Cardiac muscle cell (in vitro differentiated cells and primary cell): ENCODE results near the gene DCDC2B. TPM values are rescaled to one million over a fixed set of nuclear protein-coding genes. Genes with fewer than 3 reads are reported as not detected.
A peak's percentile ranks its signal among the peaks of the same experiment; 100 is the strongest.

Source experiments
- DNase-seq, 2 donors: peaks; one replicate each; pipeline versions ENCODE4 v3.0.0 to v3.0.0-alpha.2; 2010 to 2017; ENCODE audit warnings: low read depth in 1 of 2, low spot score in 1 of 2
- H3K27ac ChIP-seq: fragments of 200-600 bp; sonication (generic); 2 replicates; pipeline ENCODE4 v1.5.1; 2016
- H3K27me3 ChIP-seq: fragments of 200-600 bp; sonication (generic); 2 replicates; pipeline ENCODE4 v1.6.0; 2016; ENCODE audit warnings: control low read depth
- H3K36me3 ChIP-seq: fragments of 200-600 bp; sonication (generic); 2 replicates; pipeline ENCODE4 v1.5.1; 2016; ENCODE audit warnings: control low read depth
- H3K4me1 ChIP-seq: fragments of 200-600 bp; sonication (generic); 2 replicates; pipeline ENCODE4 v1.8.1; 2017; ENCODE audit warnings: low read depth, mild to moderate bottlenecking, mixed run types
- H3K4me3 ChIP-seq: fragments of 200-600 bp; sonication (generic); 2 replicates; pipeline ENCODE4 v1.5.1; 2016; ENCODE audit warnings: mild to moderate bottlenecking
- H3K9me3 ChIP-seq: fragments of 200-600 bp; sonication (generic); 2 replicates; pipeline ENCODE4 v1.5.1; 2017; ENCODE audit warnings: low read depth, mild to moderate bottlenecking, control low read depth
- CTCF ChIP-seq: IDR thresholded peaks from 2 replicates; pipeline ENCODE4 v1.5.1; 2012; ENCODE audit warnings: low read depth, mild to moderate bottlenecking, low read length
- polyA plus RNA-seq: library from polyadenylated mRNA; unstranded; fragments of >200 nt; fragmentation: Nextera tagmentation; extraction: Ambion mirVana; gene quantifications from 2 replicates; pipeline ENCODE4 v1.2.1, GENCODE V29; 2016
- total RNA-seq: library from RNA; depleted of rRNA; stranded (reverse); fragments of >200 nt; gene quantifications from 2 replicates; pipeline ENCODE4 v1.2.3, GENCODE V29; 2016

Gene DCDC2B
- total and polyA plus RNA-seq, 2 experiments from 2014 or later = 0.72 TPM; not detected in 1

- peak; percentile 59 to 74 for DNase-seq
- peaks cover 12% of the 10 kb centered on the region for H3K4me1 ChIP-seq
- TF ChIP-seq CTCF = no peak
Measured at GRCh38 chr1:32201011-32201855, 7.7 kb upstream of the DCDC2B start.

DNA sequence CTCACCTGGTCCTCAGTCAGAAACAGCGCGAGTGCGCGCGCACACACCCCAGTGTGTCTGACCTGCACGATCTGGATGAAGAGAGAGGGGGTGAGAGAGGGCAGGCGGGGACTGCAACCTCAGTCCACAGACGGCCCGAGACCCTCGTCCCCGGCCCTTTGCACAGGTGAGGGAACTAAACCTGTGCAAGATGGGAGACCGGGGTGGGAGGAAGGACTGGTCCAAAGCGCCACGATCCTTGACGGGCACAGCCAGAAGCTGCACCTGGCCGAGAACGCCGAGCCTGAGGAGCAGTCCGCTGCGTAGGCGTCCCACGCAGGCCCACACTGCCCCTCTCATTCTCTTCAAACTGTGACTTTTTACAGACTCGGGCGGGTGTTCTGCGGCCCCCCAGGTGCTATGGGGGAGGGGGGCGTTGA, 3.9 kb upstream of the DCDC2B start:
- H3K9me3 ChIP-seq = no peaks in the 10 kb centered on the region
- no peaks in the 10 kb centered on the region for H3K36me3 ChIP-seq
- H3K4me1 ChIP-seq = peaks cover under 1% of the 10 kb centered on the region
- no peak for DNase-seq
- peak overlapping the region; percentile 64 for H3K4me3 ChIP-seq
- H3K27ac ChIP-seq = no peak overlapping the region
- TF ChIP-seq CTCF = no peak
- no peaks in the 10 kb centered on the region for H3K27me3 ChIP-seq

More at GRCh38 chr1:32201011-32201855, 7.7 kb upstream of the DCDC2B start:
- no peaks in the 10 kb centered on the region for H3K9me3 ChIP-seq
- H3K27ac ChIP-seq = peak overlapping the region; percentile 77
- H3K36me3 ChIP-seq = peaks cover 7% of the 10 kb centered on the region
- H3K4me3 ChIP-seq = peak overlapping the region; percentile 46
- no peaks in the 10 kb centered on the region for H3K27me3 ChIP-seq

DNA sequence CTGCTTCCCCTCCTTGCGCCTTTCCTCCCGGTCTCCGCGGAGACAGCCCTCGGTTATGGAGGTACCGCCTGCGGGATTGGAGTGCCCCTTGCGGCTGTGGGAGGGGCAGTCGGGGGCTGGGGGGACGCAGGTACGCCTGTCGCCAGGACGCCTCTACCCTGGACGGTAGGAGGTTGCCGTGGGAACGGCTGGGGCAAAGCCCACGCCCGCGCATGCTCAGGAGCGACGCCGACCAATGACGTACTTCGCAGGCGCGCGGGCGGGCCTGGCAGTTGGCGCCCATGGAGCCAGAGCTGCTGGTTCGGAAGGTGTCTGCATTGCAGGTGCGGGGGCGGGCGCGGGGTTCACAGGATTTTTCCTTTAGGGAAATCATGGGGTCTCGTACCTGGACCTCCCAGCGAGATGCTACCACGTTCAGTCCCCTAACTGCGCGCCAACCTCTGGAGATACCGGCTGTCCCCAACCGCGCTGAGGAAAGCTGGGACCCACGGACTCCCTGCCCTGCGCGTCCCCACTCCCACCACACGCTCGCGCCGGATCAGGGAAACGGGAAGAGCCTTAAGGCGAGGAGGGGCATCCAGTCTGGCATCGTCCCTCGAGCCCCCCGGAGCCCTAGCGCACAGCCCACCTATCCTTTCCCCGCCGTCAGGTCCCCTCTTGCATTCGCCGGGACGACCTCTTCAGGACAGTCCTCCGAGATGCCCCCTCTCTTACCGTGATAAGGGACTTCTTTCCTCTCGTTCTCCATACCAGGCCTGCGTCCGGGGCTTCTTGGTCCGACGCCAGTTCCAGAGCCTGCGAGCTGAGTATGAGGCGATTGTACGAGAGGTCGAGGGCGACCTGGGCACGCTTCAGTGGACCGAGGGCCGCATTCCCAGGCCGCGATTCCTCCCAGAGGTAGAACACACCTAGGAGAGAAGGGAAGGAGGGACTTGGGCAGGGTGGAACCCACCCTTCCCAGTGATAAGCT, 3.2 kb upstream of the DCDC2B start, which contains the start of gene IQCC:
Gene IQCC, plus strand, starts transcription at position 271 of the 970 bp plus-strand sequence. Its CDS starts 11 bp downstream, at position 282.
- peak within 1 kb of the TSS; percentile 64 for H3K4me3 ChIP-seq
- no peaks in the 10 kb centered on the region for H3K36me3 ChIP-seq
- TF ChIP-seq CTCF = no peak
- no peaks in the 10 kb centered on the region for H3K27me3 ChIP-seq
- peak; percentile 84 to 94 for DNase-seq
- H3K4me1 ChIP-seq = no peaks in the 10 kb centered on the region
- H3K27ac ChIP-seq = no peak within 1 kb of the TSS
- H3K9me3 ChIP-seq = no peaks in the 10 kb centered on the region

DNA sequence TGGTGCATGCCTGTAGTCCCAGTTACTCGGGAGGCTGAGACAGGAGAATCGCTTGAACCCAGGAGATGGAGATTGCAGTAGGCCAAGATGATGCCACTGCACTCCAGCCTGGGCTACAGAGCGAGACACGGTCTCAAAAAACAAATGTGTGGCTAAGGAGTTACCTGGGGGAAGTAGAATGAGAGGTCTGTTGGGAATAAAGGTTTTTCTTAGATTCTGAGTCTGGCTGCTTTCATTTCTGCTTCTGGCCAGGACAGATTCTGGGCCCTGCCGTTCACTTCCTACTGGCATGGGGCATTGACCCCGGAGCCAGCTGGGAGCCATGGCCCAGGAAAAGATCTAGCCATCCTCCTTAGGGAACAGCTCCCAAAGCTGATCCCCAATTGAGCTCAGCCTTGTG, 420 bp upstream of the DCDC2B start:
- DNase-seq = no peak
- H3K27me3 ChIP-seq = no peaks in the 10 kb centered on the region
- H3K4me1 ChIP-seq = no peaks in the 10 kb centered on the region
- TF ChIP-seq CTCF = no peak
- no peak overlapping the region for H3K27ac ChIP-seq
- no peak overlapping the region for H3K4me3 ChIP-seq
- H3K36me3 ChIP-seq = no peaks in the 10 kb centered on the region
- no peaks in the 10 kb centered on the region for H3K9me3 ChIP-seq
